Breast epithelium (tissue), 3 donors: ENCODE data around the gene FEZF2.

Source experiments
- POLR2A ChIP-seq: fragments of 450-650 bp; IDR thresholded peaks from one replicate; pipeline ENCODE4 v1.6.1; 2016; ENCODE audit warnings: antibody characterized with exemption, mild to moderate bottlenecking, moderate library complexity
- TF ChIP-seq, protein P1 (sequence below), 3 donors: fragments of 450-650 bp; IDR thresholded peaks; one replicate each; pipeline ENCODE4 v1.5.1; 2016 to 2017; ENCODE audit warnings: antibody characterized with exemption in 3 of 3, mild to moderate bottlenecking in 3 of 3, moderate library complexity in 3 of 3

DNA sequence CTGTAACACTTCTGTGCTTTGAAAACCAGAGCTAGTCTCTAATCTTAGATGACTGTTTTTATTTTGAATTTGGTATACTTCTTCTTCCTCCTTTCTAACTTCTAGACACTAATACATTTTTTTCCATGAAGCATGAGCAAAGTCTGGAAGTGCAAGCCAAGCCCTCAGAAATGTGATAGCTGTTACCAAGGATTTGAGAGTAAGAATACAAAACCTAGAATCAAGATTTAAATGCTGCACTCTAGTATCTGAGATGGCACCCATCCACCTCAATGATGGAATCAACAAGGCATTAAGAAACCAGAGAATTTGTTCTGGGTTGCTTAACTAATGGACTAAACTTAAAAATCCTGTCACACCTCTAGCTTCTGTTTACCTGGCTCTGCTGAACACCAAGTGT, 9.2 kb downstream of the FEZF2 start:
- TF ChIP-seq, protein P1, sequence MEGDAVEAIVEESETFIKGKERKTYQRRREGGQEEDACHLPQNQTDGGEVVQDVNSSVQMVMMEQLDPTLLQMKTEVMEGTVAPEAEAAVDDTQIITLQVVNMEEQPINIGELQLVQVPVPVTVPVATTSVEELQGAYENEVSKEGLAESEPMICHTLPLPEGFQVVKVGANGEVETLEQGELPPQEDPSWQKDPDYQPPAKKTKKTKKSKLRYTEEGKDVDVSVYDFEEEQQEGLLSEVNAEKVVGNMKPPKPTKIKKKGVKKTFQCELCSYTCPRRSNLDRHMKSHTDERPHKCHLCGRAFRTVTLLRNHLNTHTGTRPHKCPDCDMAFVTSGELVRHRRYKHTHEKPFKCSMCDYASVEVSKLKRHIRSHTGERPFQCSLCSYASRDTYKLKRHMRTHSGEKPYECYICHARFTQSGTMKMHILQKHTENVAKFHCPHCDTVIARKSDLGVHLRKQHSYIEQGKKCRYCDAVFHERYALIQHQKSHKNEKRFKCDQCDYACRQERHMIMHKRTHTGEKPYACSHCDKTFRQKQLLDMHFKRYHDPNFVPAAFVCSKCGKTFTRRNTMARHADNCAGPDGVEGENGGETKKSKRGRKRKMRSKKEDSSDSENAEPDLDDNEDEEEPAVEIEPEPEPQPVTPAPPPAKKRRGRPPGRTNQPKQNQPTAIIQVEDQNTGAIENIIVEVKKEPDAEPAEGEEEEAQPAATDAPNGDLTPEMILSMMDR (IDR thresholded peaks at IDR 0.05): no peak
- TF ChIP-seq POLR2A: no peak
